ENCODE measurements around the gene SYNPO2.
A peak's percentile ranks its signal among the peaks of the same experiment; 100 is the strongest.

Gene SYNPO2

DNA sequence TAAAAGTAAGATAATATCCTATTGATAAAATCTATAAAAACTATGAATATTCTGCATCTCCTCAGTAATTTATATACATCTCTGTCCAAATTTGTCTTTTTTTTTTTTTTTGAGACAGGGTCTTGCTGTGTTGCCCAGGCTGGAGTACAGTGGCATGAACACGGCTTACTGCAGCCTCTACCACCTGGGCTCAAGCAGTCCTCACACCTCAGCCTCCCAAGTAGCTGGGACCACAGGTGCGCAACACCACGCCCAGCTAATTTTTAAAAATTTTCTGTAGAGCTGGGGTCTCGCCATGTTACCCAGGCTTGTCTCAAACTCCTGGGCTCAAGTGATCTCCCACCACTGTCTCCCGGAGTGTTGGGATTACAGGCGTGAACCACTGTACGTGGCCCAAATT lies 40.4 kb upstream of the SYNPO2 start:
- ChIA-PET CTCF (interaction anchor here (2.8 kb wide), 1 partner anchor 16 kb away, joined by 18 read pairs; no protein-coding TSS in a partner anchor), POLR2A (no interaction called here)
- no peak for TF ChIP-seq CTCF (IDR thresholded peaks at IDR 0.05; ENCODE audit: insufficient read depth, low read length, missing control alignments)

DNA sequence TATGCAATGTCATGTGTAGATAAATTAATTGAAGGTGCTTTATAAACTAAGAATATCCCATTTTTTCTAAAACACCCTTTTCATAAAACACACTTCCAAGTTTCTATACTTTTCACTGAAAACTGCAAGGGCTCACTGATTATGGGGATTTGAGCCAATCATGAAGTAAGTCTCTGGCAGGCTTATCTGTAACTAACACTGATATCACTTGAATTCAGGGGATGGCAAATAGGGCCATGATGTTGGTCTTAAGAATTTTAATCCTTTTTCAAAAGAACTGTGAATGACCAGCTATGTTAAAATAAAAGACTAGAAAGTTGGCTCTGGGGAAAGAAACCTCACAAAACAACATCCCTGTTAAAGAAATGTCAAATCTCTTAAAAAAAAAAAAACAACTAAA lies 39.8 kb upstream of the SYNPO2 start:
- DNase-seq (ENCODE audit: low read depth, low spot score), result no peak
- ChIA-PET CTCF (no interaction called here), POLR2A (no interaction called here)
- TF ChIP-seq CTCF (IDR thresholded peaks at IDR 0.05; ENCODE audit: insufficient read depth, low read length, missing control alignments), result no peak
- H3K4me3 ChIP-seq (ENCODE audit: low read depth, low read length), result no peak overlapping the region

More for the DNA sequence above, 40.4 kb upstream of the SYNPO2 start:
- H3K4me3 ChIP-seq (ENCODE audit: low read depth, low read length), result no peak overlapping the region
- no peak for DNase-seq (ENCODE audit: low read depth, low spot score)

DNA sequence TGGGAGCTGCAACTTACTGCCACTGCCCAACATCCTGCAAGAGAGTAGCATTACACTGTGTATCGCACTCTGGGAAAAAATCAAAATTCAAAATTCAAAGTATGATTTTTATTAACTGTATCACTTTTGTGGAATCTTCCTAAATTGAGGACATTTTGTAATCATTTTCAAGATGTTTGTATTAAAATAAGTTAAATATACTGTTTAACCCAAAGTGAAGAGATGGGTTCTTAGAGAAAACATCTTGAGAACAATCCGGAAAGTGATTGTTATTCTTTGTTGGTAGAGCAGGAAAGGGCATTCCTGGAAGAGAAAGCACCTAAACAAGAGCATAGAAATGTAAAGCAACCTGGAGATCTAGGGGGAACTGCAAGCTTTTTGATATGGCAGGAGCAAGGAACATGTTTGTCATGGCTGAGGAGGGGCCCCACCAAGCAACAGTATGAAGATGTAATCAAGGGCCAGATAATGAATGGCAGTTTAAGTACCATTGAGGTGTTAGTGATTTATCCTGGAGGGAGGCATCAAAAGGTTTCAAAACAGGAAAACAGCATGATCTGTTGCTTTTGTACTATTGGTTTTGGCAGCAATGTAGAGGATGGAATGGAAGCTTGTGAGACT lies 38.7 kb upstream of the SYNPO2 start:
- CTCF ChIA-PET, result interaction anchor here (1.2 to 7.4 kb wide), 3 partner anchors 12 to 41 kb away, joined by 3 to 66 read pairs (median 6); no protein-coding TSS in a partner anchor
- 0 out of 2 replicates have a peak overlapping the region, but pooled peaks have one; percentile 0 for H3K4me3 ChIP-seq (ENCODE audit: low read depth, low read length)

GRCh38 chr4:118850488-118851173 lies 38.0 kb upstream of the SYNPO2 start:
- ChIA-PET POLR2A (no interaction called here), CTCF (interaction anchor here (1.2 to 7.4 kb wide), 4 partner anchors 10 to 40 kb away, joined by 3 to 66 read pairs (median 6); no protein-coding TSS in a partner anchor)
- TF ChIP-seq CTCF (IDR thresholded peaks at IDR 0.05; ENCODE audit: insufficient read depth, low read length, missing control alignments), result no peak
- peak overlapping the region; percentile 0; the same call in 1 of the 2 replicates for H3K4me3 ChIP-seq (ENCODE audit: low read depth, low read length)
- no peak for DNase-seq (ENCODE audit: low read depth, low spot score)

More for the DNA sequence above, 38.7 kb upstream of the SYNPO2 start:
- no peak for DNase-seq (ENCODE audit: low read depth, low spot score)
- POLR2A ChIA-PET, result no interaction called here
- TF ChIP-seq CTCF (IDR thresholded peaks at IDR 0.05; ENCODE audit: insufficient read depth, low read length, missing control alignments), result no peak

DNA sequence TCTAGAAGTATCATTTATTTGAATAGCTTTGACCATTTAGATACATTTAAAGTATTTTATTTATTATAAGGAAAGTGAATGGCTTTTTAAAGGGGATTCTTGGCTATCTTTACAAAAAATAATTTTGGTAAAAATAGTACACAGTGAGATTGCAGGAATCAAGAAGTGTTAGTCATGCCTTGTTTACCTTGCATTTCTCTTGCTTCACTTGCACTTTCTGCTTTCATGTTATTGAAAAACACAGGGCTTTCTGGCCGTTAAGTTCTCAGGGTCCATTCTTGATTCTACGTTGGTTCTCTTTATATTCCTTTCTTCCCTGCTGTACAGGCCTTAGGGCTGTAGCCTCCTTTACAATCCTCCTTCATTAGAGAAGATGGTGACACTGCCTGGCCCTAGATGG lies 30.9 kb upstream of the SYNPO2 start:
- CTCF ChIA-PET, result no interaction called here
- TF ChIP-seq CTCF (IDR thresholded peaks at IDR 0.05; ENCODE audit: insufficient read depth, low read length, missing control alignments), result no peak
- DNase-seq (ENCODE audit: low read depth, low spot score), result no peak
- POLR2A ChIA-PET, result no interaction called here
- no peak overlapping the region for H3K4me3 ChIP-seq (ENCODE audit: low read depth, low read length)

GRCh38 chr4:118858779-118859178 lies 29.9 kb upstream of the SYNPO2 start:
- POLR2A ChIA-PET, result no interaction called here
- no peak for TF ChIP-seq CTCF (IDR thresholded peaks at IDR 0.05; ENCODE audit: insufficient read depth, low read length, missing control alignments)
- CTCF ChIA-PET, result interaction anchor here (2.2 kb wide), 1 partner anchor 13 kb away, joined by 9 read pairs; no protein-coding TSS in a partner anchor
- no peak overlapping the region for H3K4me3 ChIP-seq (ENCODE audit: low read depth, low read length)
- DNase-seq (ENCODE audit: low read depth, low spot score), result no peak
